Measurements from ENCODE around the gene KLHL14. TPM values are rescaled to one million over a fixed set of nuclear protein-coding genes. Genes with fewer than 3 reads are reported as not detected.

The KLHL14 gene
- total RNA-seq, 1 donor from 2014 or later: not detected

DNA sequence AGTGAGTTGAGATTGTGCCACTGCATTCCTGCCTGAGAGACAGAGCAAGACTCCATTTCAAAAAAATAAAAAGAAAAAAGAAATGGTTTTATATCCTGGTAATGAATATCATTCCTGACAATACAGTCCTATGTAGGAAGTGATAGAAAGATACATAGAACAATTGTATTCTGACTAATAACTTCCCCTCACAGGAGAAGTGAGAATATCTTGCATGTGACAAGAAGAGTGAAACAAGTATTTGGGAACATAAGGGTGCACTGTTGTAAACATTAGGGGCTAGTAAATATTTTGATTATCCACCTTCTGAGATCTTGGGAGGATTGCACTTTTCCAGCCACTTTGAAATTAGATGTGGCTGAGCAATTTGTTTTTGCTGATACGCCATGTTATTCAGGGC, 40.7 kb downstream of the KLHL14 start:
- H3K4me3 Mint-ChIP-seq (ENCODE audit: unreplicated experiment): no peak overlapping the region
- H3K36me3 Mint-ChIP-seq (ENCODE audit: low read depth): no peaks in the 10 kb centered on the region
- peaks cover 6% of the 10 kb centered on the region for H3K9me3 Mint-ChIP-seq (ENCODE audit: low read depth)
- peaks cover 2% of the 10 kb centered on the region for H3K27me3 Mint-ChIP-seq (ENCODE audit: low read depth)
- DNase-seq (ENCODE audit: low spot score): no peak
- H3K4me1 Mint-ChIP-seq (ENCODE audit: low read depth): peaks cover 9% of the 10 kb centered on the region
- TF ChIP-seq, protein P1, sequence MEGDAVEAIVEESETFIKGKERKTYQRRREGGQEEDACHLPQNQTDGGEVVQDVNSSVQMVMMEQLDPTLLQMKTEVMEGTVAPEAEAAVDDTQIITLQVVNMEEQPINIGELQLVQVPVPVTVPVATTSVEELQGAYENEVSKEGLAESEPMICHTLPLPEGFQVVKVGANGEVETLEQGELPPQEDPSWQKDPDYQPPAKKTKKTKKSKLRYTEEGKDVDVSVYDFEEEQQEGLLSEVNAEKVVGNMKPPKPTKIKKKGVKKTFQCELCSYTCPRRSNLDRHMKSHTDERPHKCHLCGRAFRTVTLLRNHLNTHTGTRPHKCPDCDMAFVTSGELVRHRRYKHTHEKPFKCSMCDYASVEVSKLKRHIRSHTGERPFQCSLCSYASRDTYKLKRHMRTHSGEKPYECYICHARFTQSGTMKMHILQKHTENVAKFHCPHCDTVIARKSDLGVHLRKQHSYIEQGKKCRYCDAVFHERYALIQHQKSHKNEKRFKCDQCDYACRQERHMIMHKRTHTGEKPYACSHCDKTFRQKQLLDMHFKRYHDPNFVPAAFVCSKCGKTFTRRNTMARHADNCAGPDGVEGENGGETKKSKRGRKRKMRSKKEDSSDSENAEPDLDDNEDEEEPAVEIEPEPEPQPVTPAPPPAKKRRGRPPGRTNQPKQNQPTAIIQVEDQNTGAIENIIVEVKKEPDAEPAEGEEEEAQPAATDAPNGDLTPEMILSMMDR (IDR thresholded peaks at IDR 0.05): no peak
- no peak overlapping the region for H3K27ac Mint-ChIP-seq (ENCODE audit: unreplicated experiment)

- peak overlapping the region; percentile 67 for H3K27ac Mint-ChIP-seq (ENCODE audit: unreplicated experiment)
- peaks cover 2% of the 10 kb centered on the region for H3K27me3 Mint-ChIP-seq (ENCODE audit: low read depth)
- peak overlapping the region; percentile 65 for H3K4me3 Mint-ChIP-seq (ENCODE audit: unreplicated experiment)
- peaks cover 9% of the 10 kb centered on the region for H3K4me1 Mint-ChIP-seq (ENCODE audit: low read depth)
- peaks cover 6% of the 10 kb centered on the region for H3K9me3 Mint-ChIP-seq (ENCODE audit: low read depth)
- DNase-seq (ENCODE audit: low spot score): no peak
- H3K36me3 Mint-ChIP-seq (ENCODE audit: low read depth): no peaks in the 10 kb centered on the region
- TF ChIP-seq, protein P1 (IDR thresholded peaks at IDR 0.05): no peak
Observed at GRCh38 chr18:32730620-32731091, 42.2 kb downstream of the KLHL14 start.

DNA sequence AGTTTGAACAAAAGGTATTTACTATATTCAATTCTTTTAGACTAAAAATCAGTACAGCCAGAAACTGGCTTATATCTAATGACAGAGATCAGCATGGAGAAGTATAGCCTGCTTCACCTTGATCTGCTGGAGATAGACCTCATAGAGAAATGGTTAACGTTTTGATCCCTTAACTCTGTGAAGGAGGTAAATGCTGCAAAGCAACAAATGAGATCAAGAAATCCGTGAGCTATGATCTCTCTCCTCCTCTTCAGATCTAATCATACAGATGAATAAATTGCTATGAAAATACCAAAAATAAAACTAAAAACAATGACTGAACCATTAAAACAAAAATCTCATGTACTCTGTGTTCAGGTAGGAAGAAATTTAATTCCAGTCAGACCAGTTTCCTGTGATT, 42.8 kb downstream of the KLHL14 start:
- H3K9me3 Mint-ChIP-seq (ENCODE audit: low read depth): peaks cover 6% of the 10 kb centered on the region

GRCh38 chr18:32724071-32724749, 48.6 kb downstream of the KLHL14 start:
- H3K4me1 Mint-ChIP-seq (ENCODE audit: low read depth): no peaks in the 10 kb centered on the region
- H3K9me3 Mint-ChIP-seq (ENCODE audit: low read depth): no peaks in the 10 kb centered on the region
- H3K27me3 Mint-ChIP-seq (ENCODE audit: low read depth): peaks cover 6% of the 10 kb centered on the region
- H3K36me3 Mint-ChIP-seq (ENCODE audit: low read depth): no peaks in the 10 kb centered on the region
- TF ChIP-seq, protein P1 (IDR thresholded peaks at IDR 0.05): no peak
- no peak overlapping the region for H3K4me3 Mint-ChIP-seq (ENCODE audit: unreplicated experiment)
- DNase-seq (ENCODE audit: low spot score): no peak
- H3K27ac Mint-ChIP-seq (ENCODE audit: unreplicated experiment): no peak overlapping the region

More for the DNA sequence above, 42.8 kb downstream of the KLHL14 start:
- Mint-ChIP-seq H3K36me3 (ENCODE audit: low read depth) (no peaks in the 10 kb centered on the region), H3K27ac (ENCODE audit: unreplicated experiment) (no peak overlapping the region), H3K4me3 (ENCODE audit: unreplicated experiment) (peak overlapping the region; percentile 65), H3K4me1 (ENCODE audit: low read depth) (peaks cover 9% of the 10 kb centered on the region), H3K27me3 (ENCODE audit: low read depth) (peaks cover 2% of the 10 kb centered on the region)
- TF ChIP-seq, protein P1 (IDR thresholded peaks at IDR 0.05): no peak
- DNase-seq (ENCODE audit: low spot score): no peak

GRCh38 chr18:32722279-32722678, 50.5 kb downstream of the KLHL14 start:
- Mint-ChIP-seq H3K4me1 (ENCODE audit: low read depth) (no peaks in the 10 kb centered on the region), H3K36me3 (ENCODE audit: low read depth) (no peaks in the 10 kb centered on the region), H3K27me3 (ENCODE audit: low read depth) (peaks cover 6% of the 10 kb centered on the region), H3K4me3 (ENCODE audit: unreplicated experiment) (no peak overlapping the region), H3K9me3 (ENCODE audit: low read depth) (no peaks in the 10 kb centered on the region), H3K27ac (ENCODE audit: unreplicated experiment) (no peak overlapping the region)
- DNase-seq (ENCODE audit: low spot score): no peak
- TF ChIP-seq, protein P1 (IDR thresholded peaks at IDR 0.05): no peak

Data from chondrocyte (in vitro differentiated cells).